MM.1S (cell line): ENCODE data around the gene COL5A2.

Source experiments
- CTCF ChIP-seq: fragments of 300-600 bp; sonication (generic); IDR thresholded peaks from 2 replicates; pipeline ENCODE4 v1.5.1; 2016; ENCODE audit warnings: antibody characterized with exemption, low read length, mixed read lengths
- EZH2 ChIP-seq: fragments of 300-600 bp; sonication (generic); optimal IDR thresholded peaks from 2 replicates; pipeline ENCODE3; 2017; ENCODE audit warnings: low read depth, mild to moderate bottlenecking, antibody characterized with exemption, low read length, mixed read lengths
- EZH2phosphoT487 ChIP-seq: fragments of 300-600 bp; sonication (generic); IDR thresholded peaks from 2 replicates; pipeline ENCODE4 v1.6.1; 2018; ENCODE audit warnings: antibody characterized with exemption, low read length

DNA sequence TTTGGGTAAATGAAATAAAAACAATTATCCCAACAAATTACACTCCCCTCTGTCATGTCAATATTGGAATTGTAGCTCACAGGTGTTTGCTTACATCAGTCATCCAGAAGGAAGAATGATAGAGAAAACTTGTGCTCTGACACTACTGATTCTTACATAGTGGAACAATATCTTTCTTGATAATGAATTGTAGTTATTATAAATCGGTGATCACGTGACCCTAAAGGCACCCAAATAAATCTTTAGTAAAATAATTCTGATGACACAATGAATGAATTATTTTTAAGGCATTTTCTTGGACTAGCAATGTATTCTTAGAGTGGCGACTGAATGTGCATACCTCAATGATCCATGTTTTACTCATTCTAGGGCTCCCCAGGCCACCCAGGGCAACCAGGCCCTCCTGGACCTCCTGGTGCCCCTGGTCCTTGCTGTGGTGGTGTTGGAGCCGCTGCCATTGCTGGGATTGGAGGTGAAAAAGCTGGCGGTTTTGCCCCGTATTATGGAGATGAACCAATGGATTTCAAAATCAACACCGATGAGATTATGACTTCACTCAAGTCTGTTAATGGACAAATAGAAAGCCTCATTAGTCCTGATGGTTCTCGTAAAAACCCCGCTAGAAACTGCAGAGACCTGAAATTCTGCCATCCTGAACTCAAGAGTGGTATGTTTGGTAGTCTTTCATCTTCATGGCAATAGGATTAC lies 170.9 kb downstream of the COL5A2 start:
- TF ChIP-seq CTCF (no peak), EZH2 (no peak), EZH2phosphoT487 (no peak)
